H9 (cell line): ENCODE results near the gene FGFBP2. TPM values are rescaled to one million over a fixed set of nuclear protein-coding genes. Genes with fewer than 3 reads are reported as not detected.

ENCODE experiments used
- DNase-seq: peaks from one replicate; pipeline ENCODE4 v3.0.0-alpha.2; 2017
- H2AFZ ChIP-seq: one replicate; pipeline ENCODE4 v1.6.1; 2013; ENCODE audit warnings: mild to moderate bottlenecking, low read length, control low read depth, moderate library complexity
- H2AK5ac ChIP-seq: 2 replicates; pipeline ENCODE4 v1.6.1; 2013; ENCODE audit warnings: low read length, control low read depth, mixed read lengths; ENCODE audit not compliant: insufficient read length
- H2BK120ac ChIP-seq: one replicate; pipeline ENCODE4 v1.6.1; 2013; ENCODE audit warnings: low read depth, mild to moderate bottlenecking, low read length, control low read depth, inconsistent platforms; ENCODE audit not compliant: poor library complexity, severe bottlenecking
- H2BK12ac ChIP-seq: 2 replicates; pipeline ENCODE4 v1.6.1; 2013; ENCODE audit warnings: low read length, control low read depth, mixed read lengths, low read depth; ENCODE audit not compliant: insufficient read length
- H2BK15ac ChIP-seq: 2 replicates; pipeline ENCODE4 v1.6.1; 2013; ENCODE audit warnings: low read depth, low read length, control low read depth
- H2BK20ac ChIP-seq: one replicate; pipeline ENCODE4 v1.6.1; 2013; ENCODE audit warnings: low read depth, mild to moderate bottlenecking, low read length, control low read depth, inconsistent platforms; ENCODE audit not compliant: poor library complexity, severe bottlenecking
- H2BK5ac ChIP-seq: 2 replicates; pipeline ENCODE4 v1.6.1; 2013; ENCODE audit warnings: low read length, control low read depth, mixed read lengths; ENCODE audit not compliant: insufficient read length
- H3K14ac ChIP-seq: 2 replicates; pipeline ENCODE4 v1.6.1; 2013; ENCODE audit warnings: low read length, control low read depth; ENCODE audit not compliant: insufficient read depth
- H3K18ac ChIP-seq: 2 replicates; pipeline ENCODE4 v1.6.1; 2013; ENCODE audit warnings: low read depth, mild to moderate bottlenecking, mixed read lengths, low read length, control low read depth; ENCODE audit not compliant: insufficient read length
- H3K23ac ChIP-seq: 2 replicates; pipeline ENCODE4 v1.6.1; 2013; ENCODE audit warnings: low read length, control low read depth, mixed read lengths, low read depth; ENCODE audit not compliant: insufficient read length
- H3K23me2 ChIP-seq: 2 replicates; pipeline ENCODE4 v1.6.1; 2013; ENCODE audit warnings: low read depth, mild to moderate bottlenecking, mixed read lengths, low read length, control low read depth; ENCODE audit not compliant: insufficient read length, poor library complexity, severe bottlenecking
- H3K27ac ChIP-seq: 2 replicates; pipeline ENCODE4 v1.5.1; 2013; ENCODE audit warnings: low read length, control low read depth, mixed read lengths, low read depth; ENCODE audit not compliant: insufficient read length
- H3K27me3 ChIP-seq: 2 replicates; pipeline ENCODE4 v1.6.1; 2013; ENCODE audit warnings: low read length, control low read depth, inconsistent platforms; ENCODE audit not compliant: insufficient read depth
- H3K4ac ChIP-seq: 2 replicates; pipeline ENCODE4 v1.6.1; 2013; ENCODE audit warnings: low read depth, mild to moderate bottlenecking, control low read depth, inconsistent platforms, low read length, moderate library complexity
- H3K4me1 ChIP-seq: 2 replicates; pipeline ENCODE4 v1.6.1; 2013; ENCODE audit warnings: low read length, control low read depth, inconsistent platforms; ENCODE audit not compliant: insufficient read depth
- H3K4me2 ChIP-seq: 2 replicates; pipeline ENCODE4 v1.6.1; 2013; ENCODE audit warnings: low read length, control low read depth, mixed read lengths; ENCODE audit not compliant: insufficient read length, insufficient read depth
- H3K56ac ChIP-seq: 2 replicates; pipeline ENCODE4 v1.6.1; 2013; ENCODE audit warnings: low read depth, mild to moderate bottlenecking, mixed read lengths, low read length, control low read depth; ENCODE audit not compliant: insufficient read length
- H3K79me1 ChIP-seq: 2 replicates; pipeline ENCODE4 v1.6.1; 2013; ENCODE audit warnings: low read depth, mild to moderate bottlenecking, moderate library complexity, low read length, control low read depth, inconsistent platforms; ENCODE audit not compliant: insufficient read depth, poor library complexity, severe bottlenecking
- H3K79me2 ChIP-seq: 2 replicates; pipeline ENCODE4 v1.6.1; 2013; ENCODE audit warnings: low read length, control low read depth, inconsistent platforms; ENCODE audit not compliant: insufficient read depth
- H3K9ac ChIP-seq: 2 replicates; pipeline ENCODE4 v1.6.1; 2013; ENCODE audit warnings: low read length, control low read depth, mixed read lengths; ENCODE audit not compliant: insufficient read length; ENCODE audit errors: extremely low read depth
- H3K9me3 ChIP-seq: one replicate; pipeline ENCODE4 v1.6.1; 2013; ENCODE audit warnings: low read depth, low read length, inconsistent platforms; ENCODE audit not compliant: control insufficient read depth
- H3T11ph ChIP-seq: one replicate; pipeline ENCODE4 v1.6.1; 2013; ENCODE audit warnings: mild to moderate bottlenecking, low read length, control low read depth, inconsistent platforms
- H4K20me1 ChIP-seq: one replicate; pipeline ENCODE4 v1.6.1; 2013; ENCODE audit not compliant: control insufficient read depth, insufficient read length, insufficient read depth
- H4K5ac ChIP-seq: 2 replicates; pipeline ENCODE4 v1.6.1; 2013; ENCODE audit warnings: low read depth, mild to moderate bottlenecking, mixed read lengths, low read length, control low read depth; ENCODE audit not compliant: insufficient read length
- H4K8ac ChIP-seq: replicated peaks from 2 replicates; pipeline ENCODE4 v1.6.1; 2013; ENCODE audit warnings: low read length, control low read depth, mixed read lengths, low read depth; ENCODE audit not compliant: insufficient read length
- H4K91ac ChIP-seq: 2 replicates; pipeline ENCODE4 v1.6.1; 2013; ENCODE audit warnings: low read depth, mild to moderate bottlenecking, moderate library complexity, mixed read lengths, low read length, control low read depth; ENCODE audit not compliant: insufficient read length
- H3K27ac Mint-ChIP-seq, 3 experiments: 2 replicates in 2 of 3; 3 replicates in 1 of 3; pipeline ENCODE4 v1.8.0; 2020 to 2021; ENCODE audit warnings: mixed read lengths in 3 of 3, mild to moderate bottlenecking in 1 of 3, moderate library complexity in 1 of 3
- H3K27me3 Mint-ChIP-seq: 2 replicates; pipeline ENCODE4 v1.8.0; 2021; ENCODE audit warnings: low read depth, mild to moderate bottlenecking, moderate library complexity, mixed read lengths
- H3K36me3 Mint-ChIP-seq, 3 experiments: 2 replicates in 2 of 3; 3 replicates in 1 of 3; pipeline ENCODE4 v1.8.0; 2020 to 2021; ENCODE audit warnings: low read depth in 3 of 3, mixed read lengths in 3 of 3; ENCODE audit not compliant: insufficient read depth in 1 of 3
- H3K4me1 Mint-ChIP-seq, 2 experiments: 2 replicates each; pipeline ENCODE4 v1.8.0; 2020; ENCODE audit warnings: mixed read lengths in 2 of 2
- H3K4me3 Mint-ChIP-seq, 2 experiments: 2 replicates in 1 of 2; 3 replicates in 1 of 2; pipeline ENCODE4 v1.8.0; 2020 to 2021; ENCODE audit warnings: mild to moderate bottlenecking in 2 of 2, mixed read lengths in 2 of 2, moderate library complexity in 1 of 2
- H3K9me3 Mint-ChIP-seq, 2 experiments: 2 replicates in 1 of 2; 3 replicates in 1 of 2; pipeline ENCODE4 v1.8.0; 2020; ENCODE audit warnings: mild to moderate bottlenecking in 2 of 2, mixed read lengths in 2 of 2, moderate library complexity in 1 of 2
- CTCF ChIP-seq: fragments of 200-600 bp; sonication (generic); conservative IDR thresholded peaks from 3 replicates; pipeline ENCODE4 v1.8.0; 2021; ENCODE audit warnings: antibody characterized with exemption, mild to moderate bottlenecking
- WGBS: extraction: QIAGEN DNeasy Blood & Tissue Kit; methylation state at CpG from one replicate; pipeline ENCODE4 v1.1.7; 2013; ENCODE audit warnings: missing lambda C conversion rate, low lambda C conversion rate, mixed read lengths; ENCODE audit not compliant: insufficient read length; ENCODE audit errors: extremely low coverage; 5-methylcytosine and 5-hydroxymethylcytosine counted together
- total RNA-seq: library from RNA; stranded (reverse); gene quantifications from 2 replicates; pipeline ENCODE4 v1.2.1, GENCODE V29; 2021

The FGFBP2 gene
- total RNA-seq, 1 experiment from 2014 or later: not detected

DNA sequence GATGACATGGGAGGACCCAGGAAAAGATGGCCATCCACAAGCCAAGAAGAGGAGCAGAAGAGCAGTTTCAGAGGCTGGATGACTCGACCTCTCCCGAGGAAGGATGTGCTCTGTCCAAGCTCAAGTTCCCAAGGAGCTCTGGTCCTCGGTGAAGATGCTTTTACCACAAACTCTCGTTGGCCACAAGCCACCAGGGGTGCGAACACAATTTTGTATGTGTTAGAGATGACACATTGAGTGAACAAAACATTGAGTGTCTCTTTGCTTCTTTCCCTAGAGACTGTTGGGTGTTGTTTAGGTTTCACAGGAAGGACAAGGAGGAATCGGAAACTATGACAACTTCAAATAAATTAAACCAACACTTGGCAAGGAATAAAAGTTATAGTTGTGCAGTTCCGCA lies 50.7 kb downstream of the FGFBP2 start:
- no peaks in the 10 kb centered on the region for H3K79me2 ChIP-seq
- H2BK12ac ChIP-seq: no peak overlapping the region
- no peak overlapping the region for H4K91ac ChIP-seq
- no peak overlapping the region for H3K56ac ChIP-seq
- H3K27me3 ChIP-seq: no peaks in the 10 kb centered on the region
- no peak overlapping the region for H3K4ac ChIP-seq
- no peaks in the 10 kb centered on the region for H4K20me1 ChIP-seq
- no peak overlapping the region for H2BK5ac ChIP-seq
- H3K27ac Mint-ChIP-seq: no peak overlapping the region
- H2BK120ac ChIP-seq: no peak overlapping the region
- H2BK20ac ChIP-seq: no peak overlapping the region
- H3K4me3 Mint-ChIP-seq: no peak overlapping the region
- no peak overlapping the region for H3K9ac ChIP-seq
- H3K4me1 Mint-ChIP-seq: peaks cover 0 to 2% of the 10 kb centered on the region in 2 experiments; a peak in 1 of 4 replicates
- peaks cover 9 to 10% of the 10 kb centered on the region in 2 experiments for H3K9me3 Mint-ChIP-seq
- no peak for TF ChIP-seq CTCF
- H3K23me2 ChIP-seq: no peaks in the 10 kb centered on the region
- H2AK5ac ChIP-seq: no peak overlapping the region
- no peak overlapping the region for H4K5ac ChIP-seq
- H2BK15ac ChIP-seq: no peak overlapping the region
- no CpG with 5 or more reads among the region's 7 CpGs for WGBS
- no peak for DNase-seq
- H3K14ac ChIP-seq: no peak overlapping the region
- no peaks in the 10 kb centered on the region for H3K79me1 ChIP-seq
- H3K27me3 Mint-ChIP-seq: no peaks in the 10 kb centered on the region; the same call in none of the 2 replicates
- H3K27ac ChIP-seq: no peak overlapping the region
- no peak overlapping the region for H3K18ac ChIP-seq
- H2AFZ ChIP-seq: no peak overlapping the region
- H3K9me3 ChIP-seq: peaks cover 11% of the 10 kb centered on the region
- H4K8ac ChIP-seq: no peak overlapping the region
- peaks cover 0 to 10% (median 6%) of the 10 kb centered on the region in 3 experiments; a peak in 6 of 7 replicates for H3K36me3 Mint-ChIP-seq
- no peak overlapping the region for H3K23ac ChIP-seq
- no peaks in the 10 kb centered on the region for H3K4me1 ChIP-seq
- H3T11ph ChIP-seq: no peak overlapping the region
- no peak overlapping the region for H3K4me2 ChIP-seq

Other genes starting within 250 kb of the FGFBP2 start
- 0.07 and 0.57 TPM in 2 replicates for gene CD38, start 184.8 kb downstream of the FGFBP2 start, total RNA-seq
- not detected in 2 replicates for gene FGFBP1, start 24.4 kb downstream of the FGFBP2 start, total RNA-seq
- 95.0 and 98.3 TPM in 2 replicates for gene PROM1, start 120.8 kb upstream of the FGFBP2 start, total RNA-seq